ENCODE measurements around the gene SLC10A3. TPM values are rescaled to one million over a fixed set of nuclear protein-coding genes. Genes with fewer than 3 reads are reported as not detected.

The SLC10A3 gene
- total RNA-seq, 4 donors from 2014 or later = 24.5 to 44.9 (median 38.1) TPM

DNA sequence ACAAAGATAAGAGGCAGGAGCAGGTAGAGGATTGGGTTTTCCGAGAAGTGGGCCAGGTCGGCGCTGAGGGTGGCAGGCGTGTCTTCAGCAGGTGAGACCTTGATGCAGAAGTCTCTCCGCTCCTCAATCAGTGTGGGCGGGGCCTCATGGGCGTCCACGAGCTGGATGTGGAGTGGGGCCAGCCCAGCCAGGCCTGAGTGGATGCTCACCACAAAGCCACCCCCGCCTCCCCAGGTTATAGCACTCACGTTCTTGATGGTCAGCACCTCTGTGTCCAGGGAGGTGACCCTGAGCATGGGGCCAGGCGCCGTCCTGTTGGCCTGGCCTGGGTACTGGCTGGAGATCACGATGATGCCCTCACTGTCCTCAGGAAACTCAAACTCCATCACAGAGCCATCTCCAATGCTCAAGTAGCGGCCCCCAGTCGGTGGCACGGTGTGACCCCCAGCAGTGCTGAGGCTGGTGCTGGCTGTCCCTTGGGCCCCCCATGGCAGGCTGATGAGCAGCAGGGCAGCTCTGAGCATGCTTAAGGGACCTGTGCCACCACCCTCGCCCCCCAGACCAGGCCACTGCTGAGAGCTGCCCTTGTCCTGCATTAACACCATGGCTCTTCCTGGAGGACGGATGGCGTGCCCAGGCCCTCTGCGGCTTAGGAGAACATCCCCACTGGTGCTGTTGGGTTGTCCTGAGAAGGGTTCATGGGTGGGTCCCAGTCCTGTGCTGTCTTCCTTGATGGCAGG, 1.9 kb downstream of the SLC10A3 start:
- H3K9me3 ChIP-seq = no peaks in the 10 kb centered on the region
- H3K27ac ChIP-seq (replicated peaks in 1 of 4) = peak overlapping the region in 2 of 4 donors; percentile 88 to 95
- no peak for DNase-seq (ENCODE audit: extremely low spot score)
- H3K4me3 ChIP-seq = no peak overlapping the region
- no peak for TF ChIP-seq EP300 (IDR thresholded peaks at IDR 0.05)
- no peak for TF ChIP-seq POLR2A (IDR thresholded peaks at IDR 0.05; ENCODE audit: low read depth)
- no peak for TF ChIP-seq POLR2AphosphoS5 (IDR thresholded peaks at IDR 0.05)
- TF ChIP-seq, protein P1, sequence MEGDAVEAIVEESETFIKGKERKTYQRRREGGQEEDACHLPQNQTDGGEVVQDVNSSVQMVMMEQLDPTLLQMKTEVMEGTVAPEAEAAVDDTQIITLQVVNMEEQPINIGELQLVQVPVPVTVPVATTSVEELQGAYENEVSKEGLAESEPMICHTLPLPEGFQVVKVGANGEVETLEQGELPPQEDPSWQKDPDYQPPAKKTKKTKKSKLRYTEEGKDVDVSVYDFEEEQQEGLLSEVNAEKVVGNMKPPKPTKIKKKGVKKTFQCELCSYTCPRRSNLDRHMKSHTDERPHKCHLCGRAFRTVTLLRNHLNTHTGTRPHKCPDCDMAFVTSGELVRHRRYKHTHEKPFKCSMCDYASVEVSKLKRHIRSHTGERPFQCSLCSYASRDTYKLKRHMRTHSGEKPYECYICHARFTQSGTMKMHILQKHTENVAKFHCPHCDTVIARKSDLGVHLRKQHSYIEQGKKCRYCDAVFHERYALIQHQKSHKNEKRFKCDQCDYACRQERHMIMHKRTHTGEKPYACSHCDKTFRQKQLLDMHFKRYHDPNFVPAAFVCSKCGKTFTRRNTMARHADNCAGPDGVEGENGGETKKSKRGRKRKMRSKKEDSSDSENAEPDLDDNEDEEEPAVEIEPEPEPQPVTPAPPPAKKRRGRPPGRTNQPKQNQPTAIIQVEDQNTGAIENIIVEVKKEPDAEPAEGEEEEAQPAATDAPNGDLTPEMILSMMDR (IDR thresholded peaks at IDR 0.05) = no peak
- intact Hi-C loops (cut with DNase I) = loop anchor here (5.0 kb wide), 2 partner anchors 39 to 51 kb away; partner anchors contain the start of gene GDI1
- no peaks in the 10 kb centered on the region for H3K27me3 ChIP-seq
- peaks cover 0 to 29% (median 24%) of the 10 kb centered on the region in 4 donors for H3K36me3 ChIP-seq
- H3K4me1 ChIP-seq = peaks cover 23 to 50% (median 48%) of the 10 kb centered on the region in 4 donors
- 88% methylated on average over 15 of the region's 20 CpGs for WGBS

DNA sequence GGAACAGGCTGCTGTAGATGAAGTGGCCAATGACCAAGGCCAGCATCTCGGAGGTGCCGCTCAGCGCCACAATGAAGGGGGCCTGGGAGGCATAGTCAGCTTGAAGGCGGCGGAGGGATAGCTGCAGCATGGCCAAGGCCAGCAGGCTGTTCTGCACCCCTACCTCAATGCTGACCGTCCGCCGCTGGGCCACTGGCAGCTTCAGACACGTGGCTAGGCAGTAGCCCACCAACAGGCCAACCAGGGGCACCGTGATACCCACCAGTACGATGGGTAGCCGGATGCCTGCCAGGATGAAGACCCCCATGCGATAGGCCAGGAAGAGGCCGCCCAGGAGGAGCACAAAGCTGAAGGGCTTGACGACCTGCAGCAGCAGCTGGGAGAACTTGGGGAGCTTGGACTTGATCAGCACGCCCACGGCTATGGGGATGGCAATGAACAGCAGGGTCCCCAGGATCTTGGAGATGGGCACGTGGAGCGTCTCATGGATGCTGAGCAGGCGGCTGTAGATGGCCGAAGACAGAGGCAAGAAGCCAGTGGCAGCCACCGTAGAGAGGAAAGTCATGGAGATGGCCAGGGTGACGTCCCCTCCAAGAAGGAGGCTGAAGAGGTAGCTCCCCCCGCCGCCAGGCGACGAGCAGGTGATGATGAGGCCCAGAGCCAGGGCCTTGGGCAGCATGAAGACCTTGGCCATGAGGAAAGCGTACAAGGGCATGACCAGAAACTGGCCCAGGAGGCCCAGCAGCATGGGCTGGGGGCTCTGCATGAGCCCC, 2.7 kb downstream of the SLC10A3 start:
- DNase-seq (ENCODE audit: extremely low spot score) = no peak
- peak overlapping the region; percentile 86 to 89 (median 88) for H3K27ac ChIP-seq (replicated peaks in 1 of 4)
- WGBS = 94% methylated on average over 22 of the region's 28 CpGs
- no peaks in the 10 kb centered on the region for H3K27me3 ChIP-seq
- no peak overlapping the region for H3K4me3 ChIP-seq
- TF ChIP-seq POLR2AphosphoS5 (IDR thresholded peaks at IDR 0.05) (no peak), EP300 (IDR thresholded peaks at IDR 0.05) (no peak)
- TF ChIP-seq, protein P1 (IDR thresholded peaks at IDR 0.05) = no peak
- intact Hi-C loops (cut with DNase I) = loop anchor here (5.0 kb wide), 2 partner anchors 40 to 50 kb away; partner anchors contain the start of gene GDI1
- H3K4me1 ChIP-seq = peaks cover 23 to 50% (median 48%) of the 10 kb centered on the region in 4 donors
- H3K9me3 ChIP-seq = no peaks in the 10 kb centered on the region
- H3K36me3 ChIP-seq = peaks cover 0 to 29% (median 24%) of the 10 kb centered on the region in 4 donors

- intact Hi-C loops (cut with DNase I) = loop anchor here (5.0 kb wide), 2 partner anchors 41 to 49 kb away; partner anchors contain the start of gene GDI1
- no peaks in the 10 kb centered on the region for H3K27me3 ChIP-seq
- DNase-seq (ENCODE audit: extremely low spot score) = no peak
- H3K4me3 ChIP-seq = peak within 1 kb of the TSS; percentile 68 to 81 (median 70)
- H3K4me1 ChIP-seq = peaks cover 23 to 50% (median 48%) of the 10 kb centered on the region in 4 donors
- H3K36me3 ChIP-seq = peaks cover 0 to 29% (median 24%) of the 10 kb centered on the region in 4 donors
- H3K9me3 ChIP-seq = no peaks in the 10 kb centered on the region
- peak within 1 kb of the TSS; percentile 86 to 89 (median 88) for H3K27ac ChIP-seq (replicated peaks in 1 of 4)
- TF ChIP-seq, protein P1 (IDR thresholded peaks at IDR 0.05) = no peak
- TF ChIP-seq EP300 (IDR thresholded peaks at IDR 0.05) = no peak
- peak in 1 of 2 donors; percentile 26 for TF ChIP-seq POLR2AphosphoS5 (IDR thresholded peaks at IDR 0.05)
- WGBS = 62% methylated on average over 13 of the region's 95 CpGs
These were observed 3.8 kb downstream of the SLC10A3 start, which contains the start of gene UBL4A for GRCh38 chrX:154486396-154487207. Gene UBL4A, minus strand, starts transcription at chrX:154486615. Its CDS starts 31 bp downstream, at chrX:154486584.

DNA sequence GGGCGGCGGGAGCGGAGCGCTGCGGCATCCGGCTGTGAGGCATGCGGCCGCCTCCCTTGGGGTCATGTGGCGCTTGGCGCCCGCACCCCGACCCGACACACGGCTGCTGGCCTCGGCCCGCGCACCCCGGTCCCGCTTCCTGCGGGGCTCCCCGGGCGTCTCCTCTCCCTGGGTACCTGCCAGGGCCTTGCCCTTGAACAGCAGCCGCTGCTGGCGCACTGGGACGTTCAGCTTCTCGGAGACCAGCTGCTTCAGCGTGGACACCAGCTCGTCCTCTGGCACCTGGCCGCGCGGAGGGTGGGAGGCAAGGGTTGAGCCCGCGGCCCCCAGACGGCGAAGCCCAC, 4.4 kb downstream of the SLC10A3 start:
- Histone ChIP-seq H3K9me3 (no peaks in the 10 kb centered on the region), H3K36me3 (peaks cover 0 to 29% (median 24%) of the 10 kb centered on the region in 4 donors), H3K27me3 (no peaks in the 10 kb centered on the region), H3K4me3 (peak overlapping the region; percentile 68 to 81 (median 70)), H3K27ac (replicated peaks in 1 of 4) (peak overlapping the region; percentile 86 to 89 (median 88)), H3K4me1 (peaks cover 23 to 50% (median 45%) of the 10 kb centered on the region in 4 donors)
- TF ChIP-seq POLR2A (IDR thresholded peaks at IDR 0.05; ENCODE audit: low read depth) (no peak), POLR2AphosphoS5 (IDR thresholded peaks at IDR 0.05) (no peak), EP300 (IDR thresholded peaks at IDR 0.05) (no peak)
- TF ChIP-seq, protein P1 (IDR thresholded peaks at IDR 0.05) = no peak
- no CpG with 5 or more reads among the region's 35 CpGs for WGBS
- intact Hi-C loops (cut with DNase I) = loop anchor here (5.0 kb wide), 2 partner anchors 41 to 49 kb away; partner anchors contain the start of gene GDI1
- no peak for DNase-seq (ENCODE audit: extremely low spot score)
